HepG2 (cell line): ENCODE data around the gene ACACB. TPM values are rescaled to one million over a fixed set of nuclear protein-coding genes. Genes with fewer than 3 reads are reported as not detected.

ENCODE experiments used
- ATAC-seq: fragments of 200-7000 bp; cut with Tn5 transposase; 3 replicates; pipeline ENCODE4 v1.9.1; 2020; ENCODE audit warnings: mild to moderate bottlenecking, moderate library complexity
- BruUV-seq: library from RNA; stranded (reverse); fragments of 400-500 nt; replicated peaks from 2 replicates; lab custom pipeline; 2021; lab: Mats Ljungman, UMichigan
- CTCF ChIA-PET: fragments of 300-600 bp; formaldehyde crosslinking; extraction: SDS; loops from one replicate; lab custom pipeline; 2021; ENCODE audit warnings: low total read pairs, inconsistent platforms, low intra/inter-chr PET ratio; lab: Yijun Ruan, JAX
- POLR2A ChIA-PET: fragments of 350-600 bp; sonication (Branson Sonifier 250); formaldehyde crosslinking; loops from one replicate; lab custom pipeline; 2020; ENCODE audit warnings: antibody characterized with exemption, inconsistent platforms; lab: Yijun Ruan, JAX
- DNase-seq: peaks from one replicate; pipeline ENCODE4 v3.0.0-alpha.2; 2015; ENCODE audit warnings: low spot score
- FAIRE-seq: peaks from 3 replicates; lab custom pipeline; 2011; peaks lifted over from hg19 to GRCh38; lab: Jason Lieb, UNC
- H2AFZ ChIP-seq: one replicate; pipeline ENCODE4 v1.6.1; 2011; ENCODE audit warnings: low read length, inconsistent platforms
- H3K27ac ChIP-seq: fragments of 300-600 bp; 3 replicates; pipeline ENCODE4 v1.8.0; 2011; ENCODE audit warnings: mixed run types, mild to moderate bottlenecking, mixed read lengths, low read length, inconsistent platforms; ENCODE audit not compliant: insufficient read depth; ENCODE audit errors: extremely low read length
- H3K27me3 ChIP-seq, 2 experiments: fragments of 200-600 bp in 1 of 2; 2 replicates in 1 of 2; 3 replicates in 1 of 2; pipeline versions ENCODE4 v1.6.0 to v1.8.0; 2011; ENCODE audit warnings: low read length in 2 of 2, mild to moderate bottlenecking in 2 of 2, moderate library complexity in 2 of 2, inconsistent platforms in 1 of 2; ENCODE audit not compliant: insufficient read depth in 2 of 2, control insufficient read depth in 1 of 2
- H3K36me3 ChIP-seq, 2 experiments: fragments of 200-600 bp in 1 of 2; replicated peaks in 1 of 2; 2 replicates in 1 of 2; 3 replicates in 1 of 2; pipeline versions ENCODE4 v1.5.1 to v1.8.0; 2011; ENCODE audit warnings: low read length in 2 of 2, inconsistent platforms in 1 of 2; ENCODE audit not compliant: insufficient read depth in 2 of 2, control insufficient read depth in 1 of 2
- H3K4me1 ChIP-seq: 2 replicates; pipeline ENCODE4 v1.5.1; 2012; ENCODE audit warnings: low read length, inconsistent platforms; ENCODE audit not compliant: insufficient read depth
- H3K4me2 ChIP-seq: 2 replicates; pipeline ENCODE4 v1.6.0; 2011; ENCODE audit warnings: low read depth, low read length, inconsistent platforms
- H3K4me3 ChIP-seq, 3 experiments: fragments of 200-600 bp in 1 of 3; sonication (generic), shearing (Covaris generic) in 1 of 3; replicated peaks in 1 of 3; 2 replicates each; pipeline ENCODE4 v1.5.1; 2011 to 2016; ENCODE audit warnings: low read length in 3 of 3, inconsistent platforms in 2 of 3, low read depth in 2 of 3, mild to moderate bottlenecking in 2 of 3, control low read depth in 1 of 3, mixed read lengths in 1 of 3; ENCODE audit not compliant: insufficient read depth in 1 of 3
- H3K79me2 ChIP-seq: one replicate; pipeline ENCODE4 v1.6.1; 2011; ENCODE audit warnings: low read length, inconsistent platforms; ENCODE audit not compliant: insufficient read depth
- H3K9ac ChIP-seq: 2 replicates; pipeline ENCODE4 v1.6.0; 2011; ENCODE audit warnings: mild to moderate bottlenecking, low read depth, low read length, inconsistent platforms; ENCODE audit not compliant: insufficient read depth
- H3K9me3 ChIP-seq: 2 replicates; pipeline ENCODE4 v1.5.1; 2012; ENCODE audit warnings: mild to moderate bottlenecking, low read length
- H4K20me1 ChIP-seq: 2 replicates; pipeline ENCODE4 v1.6.0; 2011; ENCODE audit warnings: inconsistent platforms, mild to moderate bottlenecking, low read length, moderate library complexity; ENCODE audit not compliant: insufficient read depth
- CREB3 ChIP-seq: sonication (generic); formaldehyde crosslinking; IDR thresholded peaks from 2 replicates; pipeline ENCODE4 v1.5.0; 2020; ENCODE audit warnings: missing genetic modification reagents
- GRHL1 ChIP-seq: sonication (generic); formaldehyde crosslinking; conservative IDR thresholded peaks from 2 replicates; pipeline ENCODE4 v1.8.0; 2022; ENCODE audit warnings: missing genetic modification reagents
- GZF1 ChIP-seq: sonication (generic); formaldehyde crosslinking; IDR thresholded peaks from 2 replicates; pipeline ENCODE4 v1.5.1; 2020; ENCODE audit warnings: mild to moderate bottlenecking, missing genetic modification reagents
- MAFF ChIP-seq: IDR thresholded peaks from 2 replicates; pipeline ENCODE4 v1.6.1; 2011; ENCODE audit warnings: low read depth, low read length, improper control_type of control experiment
- MAFK ChIP-seq, 2 experiments: IDR thresholded peaks in 1 of 2; conservative IDR thresholded peaks in 1 of 2; 2 replicates each; pipeline ENCODE4 v1.6.1; 2011; ENCODE audit warnings: improper control_type of control experiment in 2 of 2, low read length in 2 of 2
- ZNF430 ChIP-seq: sonication (generic); formaldehyde crosslinking; IDR thresholded peaks from 2 replicates; pipeline ENCODE4 v1.9.0; 2021; ENCODE audit warnings: mild to moderate bottlenecking, missing genetic modification reagents
- ZNF446 ChIP-seq: sonication (generic); formaldehyde crosslinking; IDR thresholded peaks from 2 replicates; pipeline ENCODE4 v1.5.0; 2020; ENCODE audit warnings: mild to moderate bottlenecking, missing genetic modification reagents
- ZSCAN9 ChIP-seq: IDR thresholded peaks from 2 replicates; pipeline ENCODE4 v1.6.1; 2016; ENCODE audit warnings: borderline replicate concordance
- WGBS: methylation state at CpG from one replicate; pipeline ENCODE4 v1.1.6; 2017; ENCODE audit warnings: low lambda C conversion rate; 5-methylcytosine and 5-hydroxymethylcytosine counted together
- in situ Hi-C: cut with HindIII; loops from 2 replicates; pipeline ENCODE4 v1.10.0; 2017; ENCODE audit warnings: low pct_unique_long_range_greater_than_20kb; ENCODE audit not compliant: extremely low pct_ligation_motif_present
- intact Hi-C: fragments of 100-400 bp; cut with micrococcal nuclease; formaldehyde crosslinking; loops from one replicate; pipeline ENCODE4 v1.10.0; 2022; ENCODE audit not compliant: unreplicated experiment
- polyA plus RNA-seq, 8 experiments: library from polyadenylated mRNA; depleted of rRNA in 3 of 8; stranded (reverse) in 7 of 8; unstranded in 1 of 8; fragments of >200 nt; fragmentation: Illumina TruSeq in 4 of 8; extraction: Trizol in 4 of 8; gene quantifications; 2 replicates each; pipeline versions ENCODE4 v1.2.1 to v1.2.3, GENCODE V29; 2011 to 2016; ENCODE audit warnings: low read depth in 4 of 8, missing spikeins in 1 of 8, mixed read lengths in 1 of 8; ENCODE audit not compliant: insufficient read depth in 1 of 8
- total RNA-seq, 5 experiments: library from RNA; depleted of rRNA; stranded (reverse); fragments of >200 nt; fragmentation: Illumina TruSeq; extraction: Trizol; gene quantifications; 2 replicates each; pipeline ENCODE4 v1.2.3, GENCODE V29; 2016; ENCODE audit warnings: low read depth in 1 of 5

The ACACB gene
- total and polyA plus RNA-seq, 2 of the 13 experiments (the other 11 are each of a cell fraction or from before 2014, with no cell fraction given) = 6.2 to 8.6 TPM

- H3K36me3 ChIP-seq = peaks cover 2 to 11% of the 10 kb centered on the region in 2 experiments; a peak in 4 of 5 replicates
- CTCF ChIA-PET = interaction anchor here (1.8 to 2.3 kb wide), 2 partner anchors 121 to 130 kb away, joined by 12 to 87 read pairs; no protein-coding TSS in a partner anchor
Observed at GRCh38 chr12:109263439-109263838, 147.1 kb downstream of the ACACB start.

More at GRCh38 chr12:109263439-109263838, 147.1 kb downstream of the ACACB start:
- no peaks in the 10 kb centered on the region for H3K27me3 ChIP-seq
- TF ChIP-seq GZF1 (no peak), ZSCAN9 (CRISPR knock-in tag) (no peak), MAFF (peak; percentile 54), ZNF446 (CRISPR knock-in tag) (no peak), MAFK (conservative IDR thresholded peaks at IDR 0.05 in 1 of 2, IDR thresholded peaks at IDR 0.05 in 1 of 2; ENCODE audit: low read length in 2 of 2) (peak; percentile 56 to 72), GRHL1 (CRISPR knock-in tag) (no peak), CREB3 (CRISPR knock-in tag) (no peak), ZNF430 (CRISPR knock-in tag) (no peak)
- POLR2A ChIA-PET = no interaction called here
- H4K20me1 ChIP-seq = no peaks in the 10 kb centered on the region
- no peak overlapping the region for H3K4me2 ChIP-seq
- in situ Hi-C loops (loop anchor here (5.0 kb wide), 1 partner anchor 124 kb away; no protein-coding TSS in a partner anchor), intact Hi-C loops (no loop called here)
- FAIRE-seq = no peak
- BruUV-seq = no TSS peak
- no peak for DNase-seq
- no peak overlapping the region for H2AFZ ChIP-seq
- WGBS = 89% methylated on average over 3 of the region's 3 CpGs
- H3K9ac ChIP-seq = no peak overlapping the region
- H3K9me3 ChIP-seq = no peaks in the 10 kb centered on the region
- H3K27ac ChIP-seq = no peak overlapping the region
- no peaks in the 10 kb centered on the region for H3K79me2 ChIP-seq
- no peaks in the 10 kb centered on the region for H3K4me1 ChIP-seq
- no peak overlapping the region for H3K4me3 ChIP-seq
- no peak for ATAC-seq
